Measurements from ENCODE around the gene SAMD9L.

GRCh38 chr7:93142127-93142526 is 6.1 kb downstream of the SAMD9L start:
- TF ChIP-seq CTCF (conservative IDR thresholded peaks at IDR 0.05; ENCODE audit: low read length) (no peak), EZH2phosphoT487 (IDR thresholded peaks at IDR 0.05; ENCODE audit: borderline replicate concordance, low read depth, low read length) (no peak)
